GM18951 (cell line): ENCODE results near the gene TXNDC16.

Experiments
- POLR2A ChIP-seq: IDR thresholded peaks from 4 replicates; pipeline ENCODE4 v1.6.1; 2011; ENCODE audit warnings: mild to moderate bottlenecking; ENCODE audit not compliant: insufficient read length, insufficient read depth; ENCODE audit errors: extremely low read depth
- in situ Hi-C: fragments of 300-500 bp; cut with MboI; formaldehyde crosslinking; loops from one replicate; pipeline ENCODE4 v1.12.0; 2022; ENCODE audit warnings: low sequenced_read_pairs, mixed read lengths, inconsistent platforms; ENCODE audit not compliant: unreplicated experiment

TXNDC16 gene

DNA sequence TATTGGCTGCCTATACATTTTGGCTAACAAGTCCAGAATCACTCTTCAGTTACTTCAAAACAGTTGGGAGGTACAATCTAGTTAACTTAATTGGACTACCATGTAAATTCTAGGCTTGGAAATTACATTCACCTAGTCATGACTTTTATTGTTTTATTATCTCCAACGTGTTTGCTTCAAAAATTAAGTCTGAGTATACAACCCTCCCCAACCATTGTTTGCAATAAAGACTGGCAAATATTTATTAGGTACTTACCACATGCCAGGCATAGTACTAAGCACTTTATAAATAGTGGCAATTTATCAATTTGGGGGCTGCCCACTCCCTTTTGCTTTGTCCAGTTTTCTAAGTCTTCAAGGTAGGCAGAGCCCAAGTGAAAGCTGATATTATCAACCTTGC is 30.3 kb downstream of the TXNDC16 start:
- TF ChIP-seq POLR2A, result no peak
- in situ Hi-C loops, result no loop called here

DNA sequence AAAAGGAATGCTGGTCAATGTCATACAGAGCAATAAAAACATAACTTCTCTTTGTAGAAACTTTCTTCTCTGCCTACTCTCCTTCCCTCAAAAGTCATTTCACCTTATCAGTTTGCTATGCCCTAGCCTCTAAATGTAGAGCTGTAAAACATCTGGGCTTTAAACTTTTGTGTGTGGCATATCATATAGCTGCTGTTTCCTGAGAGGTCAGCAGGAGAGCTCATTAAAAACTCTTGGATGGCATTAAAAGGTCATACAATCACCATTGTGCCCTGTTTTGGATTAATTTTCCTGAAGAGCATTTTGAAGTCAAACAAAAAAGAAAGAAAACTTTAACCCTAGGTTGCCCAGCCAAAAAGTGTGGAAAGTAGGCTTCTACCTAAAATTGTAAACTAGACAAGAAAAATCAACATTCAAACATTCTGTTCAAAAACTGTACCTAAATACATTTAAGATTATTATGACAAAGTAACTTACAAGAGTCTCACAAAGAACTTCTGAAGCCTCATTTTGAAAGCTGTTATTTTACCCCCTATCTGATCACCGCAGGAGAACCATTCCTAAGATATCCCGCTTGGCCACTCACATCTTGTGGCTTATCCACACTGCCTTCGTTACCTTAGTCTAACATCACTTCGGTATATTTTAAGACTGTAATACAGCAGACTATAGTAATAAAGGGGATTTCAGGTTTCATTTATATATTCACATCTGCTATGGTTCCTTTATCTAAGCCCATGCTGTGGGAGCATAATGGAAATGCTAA is 38.1 kb downstream of the TXNDC16 start:
- in situ Hi-C loops, result no loop called here
- TF ChIP-seq POLR2A, result no peak

DNA sequence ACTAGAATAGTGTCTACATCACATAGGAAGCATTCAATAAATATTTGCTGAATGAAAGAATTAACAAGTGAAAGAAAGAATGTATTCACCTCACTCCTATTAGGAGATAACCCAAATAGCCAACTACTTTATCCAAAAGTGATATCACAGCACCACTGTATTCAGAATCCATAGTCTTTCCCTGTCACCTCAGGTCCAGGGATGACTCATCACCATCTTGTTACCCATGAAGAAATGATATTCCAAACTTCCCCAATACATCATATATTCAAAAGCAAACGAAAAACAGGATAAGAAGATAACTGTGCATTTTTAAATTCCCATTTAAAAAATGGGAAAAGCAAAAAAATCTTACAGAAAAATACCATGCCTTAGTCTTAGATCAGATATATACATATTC is 39.1 kb downstream of the TXNDC16 start:
- TF ChIP-seq POLR2A, result no peak
- in situ Hi-C loops, result no loop called here

DNA sequence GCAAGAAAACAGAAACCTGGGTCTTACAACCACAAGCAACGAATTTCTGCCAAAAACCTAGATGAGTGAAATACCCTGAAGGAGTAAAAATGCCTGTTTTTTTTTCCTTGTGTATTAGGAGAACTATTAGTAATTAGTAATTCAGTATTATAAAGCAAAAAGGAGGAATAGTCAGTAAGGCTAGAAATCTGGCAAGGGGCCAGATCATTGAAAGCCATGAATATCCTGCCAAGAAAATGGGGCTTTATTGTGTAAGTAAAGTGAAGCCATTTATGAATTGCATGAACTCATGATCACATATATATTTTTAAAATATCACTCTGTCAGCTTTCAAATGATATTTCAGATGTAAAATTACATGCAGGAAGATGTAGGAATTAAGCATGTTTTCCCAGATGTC is 57.9 kb downstream of the TXNDC16 start:
- TF ChIP-seq POLR2A, result no peak
- in situ Hi-C loops, result no loop called here

DNA sequence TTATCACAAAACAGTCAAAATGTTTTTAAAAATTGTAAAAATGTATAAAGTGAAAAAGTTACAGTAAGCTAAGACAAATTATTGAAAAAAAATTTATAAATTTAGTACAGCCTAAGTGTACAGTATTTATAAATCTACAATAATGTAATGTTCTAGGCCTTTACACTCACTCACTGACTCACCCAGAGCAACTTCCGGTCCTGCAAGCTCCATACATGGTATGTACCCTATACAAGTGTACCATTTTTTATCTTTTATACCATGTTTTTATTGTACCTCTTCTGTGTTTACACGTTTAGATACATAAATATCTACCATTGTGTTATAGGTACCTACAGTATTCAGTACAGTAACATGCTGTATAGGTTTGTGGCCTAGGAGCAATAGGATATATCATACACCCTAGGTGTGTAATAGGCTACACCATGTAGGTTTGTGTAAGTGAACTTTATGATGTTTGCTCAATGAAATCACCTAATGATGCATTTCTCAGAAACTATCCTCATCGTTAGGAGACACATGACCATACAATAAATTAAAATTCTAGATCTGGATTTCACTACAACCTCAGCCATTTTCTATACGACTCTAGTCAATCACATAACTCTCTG is 66.8 kb downstream of the TXNDC16 start:
- in situ Hi-C loops, result no loop called here
- no peak for TF ChIP-seq POLR2A

DNA sequence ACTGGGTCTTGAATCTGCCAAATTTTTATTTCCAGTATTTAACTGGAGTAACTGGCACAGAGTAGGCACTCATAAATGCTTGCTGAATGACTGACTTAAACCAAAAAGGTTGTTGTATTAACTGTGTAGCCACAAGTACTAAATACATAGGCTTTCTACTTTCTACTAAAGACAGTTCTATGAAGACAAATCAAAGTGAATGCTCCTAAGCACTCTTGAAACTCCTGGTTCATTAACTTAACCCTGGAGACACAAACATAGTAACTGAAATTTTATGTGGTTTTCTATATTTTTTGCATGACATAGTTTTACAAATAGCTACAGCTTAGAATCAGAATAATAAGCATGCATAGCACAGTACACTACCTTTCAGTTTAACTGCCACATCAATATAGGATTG is 70.4 kb downstream of the TXNDC16 start:
- no peak for TF ChIP-seq POLR2A
- in situ Hi-C loops, result no loop called here

DNA sequence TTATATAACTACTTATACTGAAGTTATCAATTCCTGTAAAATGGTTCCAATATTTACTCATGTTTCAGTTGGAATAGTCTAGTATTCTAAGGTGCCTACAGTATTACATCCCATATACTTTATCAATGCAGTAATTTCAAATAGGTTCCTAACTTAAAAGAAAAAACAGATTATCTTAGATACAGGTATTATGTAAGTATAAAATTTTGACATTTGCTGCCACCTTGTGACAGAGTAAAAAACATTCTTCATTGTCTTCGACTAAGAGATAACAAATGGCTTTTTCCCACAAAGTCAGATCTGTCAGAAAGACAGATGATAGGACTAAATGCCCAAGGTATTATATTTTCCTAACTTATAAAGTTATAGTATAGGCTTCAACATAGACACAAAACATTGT is 78.7 kb downstream of the TXNDC16 start:
- in situ Hi-C loops, result loop anchor here (10.0 kb wide), 1 partner anchor 179 kb away; no protein-coding TSS in a partner anchor
- no peak for TF ChIP-seq POLR2A

DNA sequence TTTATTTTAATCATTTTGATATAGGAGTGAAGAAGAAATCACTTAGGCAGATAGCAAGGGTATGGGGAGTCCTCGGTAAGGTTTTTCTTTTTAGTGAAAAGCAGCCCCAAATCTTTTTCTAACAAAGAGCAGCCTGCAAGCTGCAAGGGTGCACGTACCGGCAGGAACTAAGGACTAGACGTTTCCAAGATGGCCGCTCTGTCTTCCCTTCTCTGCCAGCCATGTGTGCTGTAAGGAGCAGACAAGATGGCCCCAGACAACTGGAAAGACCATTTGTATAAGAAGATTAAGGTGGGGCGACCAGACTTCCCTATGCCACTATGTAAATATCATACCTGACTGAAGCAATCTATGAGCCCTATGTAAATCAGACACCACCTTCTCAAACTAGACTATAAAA is 79.6 kb downstream of the TXNDC16 start:
- TF ChIP-seq POLR2A, result no peak
- in situ Hi-C loops, result loop anchor here (10.0 kb wide), 1 partner anchor 178 kb away; no protein-coding TSS in a partner anchor

DNA sequence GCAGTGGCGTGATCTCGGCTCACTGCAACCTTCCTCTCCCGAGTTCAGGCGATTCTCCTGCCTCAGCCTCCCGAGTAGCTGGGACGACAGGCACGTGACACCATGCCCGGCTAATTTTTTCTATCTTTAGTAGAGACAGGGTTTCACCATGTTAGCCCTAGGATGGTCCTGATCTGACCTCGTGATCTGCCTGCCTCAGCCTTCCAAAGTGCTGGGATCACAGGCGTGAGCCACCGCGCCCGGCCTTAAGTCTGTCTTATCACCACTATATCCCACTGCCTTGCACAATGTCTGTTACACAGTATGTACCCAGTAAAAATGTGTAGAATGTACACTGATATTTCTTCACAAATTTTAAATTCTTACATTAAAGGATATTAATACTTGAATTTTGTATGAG is 80.1 kb downstream of the TXNDC16 start:
- in situ Hi-C loops, result loop anchor here (10.0 kb wide), 1 partner anchor 177 kb away; no protein-coding TSS in a partner anchor

DNA sequence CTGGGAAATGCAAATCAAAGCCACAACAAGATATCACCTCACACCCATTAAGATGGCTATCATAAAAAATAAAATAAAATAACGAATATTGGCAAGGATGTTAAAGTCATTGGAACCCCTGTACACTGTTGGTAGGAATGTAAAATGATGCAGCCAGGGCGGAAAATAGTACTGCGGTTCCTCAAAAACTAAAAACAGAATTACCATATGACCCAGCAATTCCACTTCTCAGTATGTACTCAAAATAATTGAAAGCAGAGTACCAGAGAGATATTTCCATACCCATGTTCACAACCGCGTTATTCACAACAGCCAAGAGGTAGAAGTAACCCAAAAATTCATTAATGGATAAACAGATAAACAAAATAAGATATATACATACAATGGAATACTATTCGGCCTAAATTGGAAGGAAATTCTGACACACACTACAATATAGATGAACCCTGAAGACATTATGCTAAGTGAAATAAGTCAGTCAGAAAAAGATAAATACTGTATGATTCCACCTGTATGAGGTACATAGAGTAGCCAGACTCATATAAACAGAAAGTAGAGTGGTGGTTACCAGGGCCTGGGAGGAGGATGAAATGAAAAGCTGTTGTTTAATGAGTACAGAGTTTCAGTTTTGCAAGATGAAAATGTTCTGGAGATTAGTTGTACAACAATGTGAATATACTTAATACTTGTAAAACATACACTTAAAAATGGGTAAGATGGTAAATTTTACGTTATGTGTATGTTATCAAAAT is 84.6 kb downstream of the TXNDC16 start:
- no peak for TF ChIP-seq POLR2A
- in situ Hi-C loops, result no loop called here

DNA sequence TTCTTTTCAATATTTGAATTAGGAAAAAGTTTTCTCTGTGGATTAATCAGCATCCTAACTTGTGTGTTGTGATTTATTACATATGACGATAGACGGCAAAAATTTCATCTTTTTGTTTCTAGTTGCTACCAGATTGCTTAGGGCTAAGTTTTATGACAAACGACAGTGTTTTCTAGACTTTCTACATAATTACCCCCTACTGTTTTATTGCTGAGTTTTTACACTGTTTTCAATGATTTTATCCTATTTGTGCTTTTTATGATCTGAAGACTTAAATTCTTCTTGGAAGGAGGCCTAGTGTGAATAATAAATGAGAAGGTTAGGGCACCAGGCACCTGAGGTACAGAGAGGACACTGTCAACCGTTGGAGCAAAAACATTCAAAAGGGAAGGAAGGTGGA is 88.1 kb downstream of the TXNDC16 start:
- in situ Hi-C loops, result no loop called here
- no peak for TF ChIP-seq POLR2A

DNA sequence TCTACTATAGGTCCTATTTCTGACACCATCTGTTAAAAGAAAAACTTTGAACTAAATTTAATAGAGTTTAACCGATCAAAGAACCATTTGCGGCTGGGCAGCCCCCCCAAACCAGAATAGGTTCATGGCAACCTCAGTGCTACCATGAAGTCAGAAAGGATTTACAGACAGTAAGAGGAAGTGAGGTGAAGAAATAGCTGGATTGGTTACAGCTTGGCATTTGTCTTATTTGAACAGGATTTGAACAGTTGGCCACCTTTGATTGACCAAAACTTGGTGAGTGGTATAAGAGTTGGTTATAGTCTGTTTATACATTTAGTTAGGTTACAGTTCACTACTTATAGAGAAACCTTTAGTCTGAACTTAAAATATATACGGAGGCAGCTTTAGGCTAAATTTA is 88.9 kb downstream of the TXNDC16 start:
- in situ Hi-C loops, result no loop called here
- TF ChIP-seq POLR2A, result no peak

DNA sequence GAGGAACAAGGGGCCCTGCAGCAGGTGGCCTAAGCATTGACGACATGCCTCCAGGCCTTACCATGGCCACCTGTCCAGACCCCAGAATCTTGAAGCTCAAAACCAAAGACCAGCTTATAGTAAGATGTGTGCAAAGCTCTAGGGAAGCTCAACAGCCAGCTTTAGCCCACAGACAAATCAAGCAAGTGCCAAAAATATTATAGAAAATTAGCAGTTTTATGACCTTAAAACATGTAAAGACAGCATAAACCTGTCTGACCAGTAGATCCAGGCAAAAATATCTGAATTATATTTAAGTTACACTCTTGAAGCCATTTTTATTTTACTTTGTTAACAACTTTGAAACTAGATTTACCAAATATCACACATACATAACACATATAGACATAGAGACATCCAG is 90.6 kb downstream of the TXNDC16 start:
- in situ Hi-C loops, result no loop called here
- no peak for TF ChIP-seq POLR2A

DNA sequence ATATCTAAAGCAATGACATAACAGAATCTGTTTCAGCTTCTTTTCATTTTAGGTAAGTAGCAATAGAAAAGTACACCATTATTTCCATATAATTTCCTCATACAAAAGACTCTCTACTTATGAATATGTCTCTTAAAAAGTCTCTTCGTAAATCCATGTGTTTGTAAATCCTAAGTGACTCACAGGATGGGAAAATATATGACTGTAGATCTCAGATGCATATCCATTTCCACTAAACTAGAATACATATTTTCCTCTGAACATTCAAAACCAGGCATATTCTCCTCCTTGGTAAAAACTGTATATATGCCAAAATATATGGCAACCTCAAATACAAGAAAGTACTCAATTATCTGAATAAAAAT is 93.6 kb downstream of the TXNDC16 start:
- TF ChIP-seq POLR2A, result no peak
- in situ Hi-C loops, result no loop called here
